RWPE2 (cell line): Measurements from ENCODE around the gene LMBR1.

Experiments used
- ATAC-seq: fragments of 200-7000 bp; cut with Tn5 transposase; 3 replicates; pipeline ENCODE4 v1.9.1; 2021; ENCODE audit warnings: low read depth
- DNase-seq: peaks from one replicate; pipeline ENCODE4 v3.0.0-alpha.2; 2020; ENCODE audit warnings: low spot score
- H3K27ac ChIP-seq: fragments of 450-650 bp; 2 replicates; pipeline ENCODE4 v1.5.1; 2017; ENCODE audit warnings: mild to moderate bottlenecking; ENCODE audit not compliant: poor library complexity, severe bottlenecking
- H3K27me3 ChIP-seq: fragments of 250-450 bp; sonication (Bioruptor Pico); 2 replicates; pipeline ENCODE4 v1.5.1; 2021; ENCODE audit warnings: mild to moderate bottlenecking, moderate library complexity; ENCODE audit not compliant: insufficient read depth, poor library complexity, severe bottlenecking
- H3K36me3 ChIP-seq: fragments of 250-450 bp; sonication (Bioruptor Pico); 2 replicates; pipeline ENCODE4 v1.5.1; 2020; ENCODE audit warnings: low read depth, mild to moderate bottlenecking, moderate library complexity
- H3K4me1 ChIP-seq: fragments of 250-450 bp; sonication (Bioruptor Pico); 2 replicates; pipeline ENCODE4 v1.5.1; 2021; ENCODE audit warnings: mild to moderate bottlenecking, moderate library complexity; ENCODE audit not compliant: insufficient read depth, poor library complexity, severe bottlenecking
- H3K4me3 ChIP-seq: fragments of 250-450 bp; sonication (Bioruptor Pico); 2 replicates; pipeline ENCODE4 v1.5.1; 2021; ENCODE audit warnings: mild to moderate bottlenecking, moderate library complexity; ENCODE audit not compliant: severe bottlenecking
- H3K9me3 ChIP-seq: fragments of 250-450 bp; sonication (Bioruptor Pico); 2 replicates; pipeline ENCODE4 v1.5.1; 2021; ENCODE audit warnings: mild to moderate bottlenecking, moderate library complexity; ENCODE audit not compliant: severe bottlenecking
- TF ChIP-seq, protein P1 (sequence below): fragments of 450-650 bp; IDR thresholded peaks from one replicate; pipeline ENCODE4 v1.5.1; 2017; ENCODE audit warnings: mild to moderate bottlenecking, moderate library complexity; ENCODE audit not compliant: poor library complexity, severe bottlenecking

The LMBR1 gene

DNA sequence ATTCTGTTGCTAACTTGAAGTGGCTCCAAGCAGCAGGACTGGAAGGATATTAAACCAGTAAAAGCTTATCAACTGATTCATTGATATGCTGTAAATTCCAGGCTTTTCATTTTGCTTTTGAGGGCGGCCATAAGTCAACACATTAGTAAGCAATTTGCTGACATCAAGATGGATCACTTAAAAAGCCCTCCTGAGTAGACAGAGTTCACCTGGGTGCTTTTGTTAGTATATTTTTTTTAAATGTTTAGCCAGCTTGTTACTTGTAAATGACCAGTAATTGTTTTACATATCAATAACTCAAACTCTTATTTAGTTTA is 225.9 kb downstream of the LMBR1 start:
- Histone ChIP-seq H3K4me1 (no peaks in the 10 kb centered on the region), H3K36me3 (no peaks in the 10 kb centered on the region), H3K27me3 (no peaks in the 10 kb centered on the region), H3K4me3 (no peak overlapping the region), H3K27ac (no peak overlapping the region), H3K9me3 (no peaks in the 10 kb centered on the region)
- DNase-seq (no peak), ATAC-seq (no peak)
- TF ChIP-seq, protein P1, sequence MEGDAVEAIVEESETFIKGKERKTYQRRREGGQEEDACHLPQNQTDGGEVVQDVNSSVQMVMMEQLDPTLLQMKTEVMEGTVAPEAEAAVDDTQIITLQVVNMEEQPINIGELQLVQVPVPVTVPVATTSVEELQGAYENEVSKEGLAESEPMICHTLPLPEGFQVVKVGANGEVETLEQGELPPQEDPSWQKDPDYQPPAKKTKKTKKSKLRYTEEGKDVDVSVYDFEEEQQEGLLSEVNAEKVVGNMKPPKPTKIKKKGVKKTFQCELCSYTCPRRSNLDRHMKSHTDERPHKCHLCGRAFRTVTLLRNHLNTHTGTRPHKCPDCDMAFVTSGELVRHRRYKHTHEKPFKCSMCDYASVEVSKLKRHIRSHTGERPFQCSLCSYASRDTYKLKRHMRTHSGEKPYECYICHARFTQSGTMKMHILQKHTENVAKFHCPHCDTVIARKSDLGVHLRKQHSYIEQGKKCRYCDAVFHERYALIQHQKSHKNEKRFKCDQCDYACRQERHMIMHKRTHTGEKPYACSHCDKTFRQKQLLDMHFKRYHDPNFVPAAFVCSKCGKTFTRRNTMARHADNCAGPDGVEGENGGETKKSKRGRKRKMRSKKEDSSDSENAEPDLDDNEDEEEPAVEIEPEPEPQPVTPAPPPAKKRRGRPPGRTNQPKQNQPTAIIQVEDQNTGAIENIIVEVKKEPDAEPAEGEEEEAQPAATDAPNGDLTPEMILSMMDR: no peak

DNA sequence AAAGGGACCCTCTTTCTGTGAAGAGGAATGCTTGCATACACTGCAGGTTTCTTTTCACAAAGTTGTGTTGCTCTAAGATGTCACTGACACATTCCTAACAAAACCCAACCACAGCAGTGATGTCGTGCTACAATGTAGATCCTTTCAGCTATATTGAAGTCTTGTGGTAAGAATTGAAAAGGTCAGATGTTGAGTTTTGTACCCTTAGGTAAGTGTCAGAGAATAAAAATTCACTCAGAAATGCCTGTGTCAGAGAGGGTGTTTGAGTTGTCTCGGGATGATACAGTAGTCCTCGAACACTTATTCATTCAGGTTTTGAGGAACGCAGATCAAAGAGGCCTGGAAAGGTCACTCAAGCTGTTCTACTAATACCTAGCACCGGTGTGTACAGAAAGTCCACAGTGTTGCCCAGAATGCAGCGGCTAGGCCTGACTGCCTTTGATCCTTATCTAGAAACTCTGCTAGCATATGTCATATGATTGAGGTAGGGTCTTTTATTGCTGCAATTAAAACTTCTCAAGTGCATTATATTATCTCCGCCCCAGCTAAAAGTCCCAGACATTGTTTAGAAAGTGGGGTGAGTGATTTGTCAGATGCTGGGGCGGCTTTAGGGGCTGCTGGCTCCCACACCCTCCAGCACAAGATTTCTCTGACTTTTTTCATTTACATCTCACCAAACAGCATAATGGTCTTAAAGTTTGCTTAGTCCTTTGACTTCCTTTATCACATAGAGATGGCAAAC is 226.4 kb downstream of the LMBR1 start:
- Histone ChIP-seq H3K27ac (no peak overlapping the region), H3K36me3 (no peaks in the 10 kb centered on the region), H3K4me3 (no peak overlapping the region), H3K4me1 (no peaks in the 10 kb centered on the region), H3K27me3 (no peaks in the 10 kb centered on the region), H3K9me3 (no peaks in the 10 kb centered on the region)
- no peak for ATAC-seq
- DNase-seq: no peak
- TF ChIP-seq, protein P1: no peak

DNA sequence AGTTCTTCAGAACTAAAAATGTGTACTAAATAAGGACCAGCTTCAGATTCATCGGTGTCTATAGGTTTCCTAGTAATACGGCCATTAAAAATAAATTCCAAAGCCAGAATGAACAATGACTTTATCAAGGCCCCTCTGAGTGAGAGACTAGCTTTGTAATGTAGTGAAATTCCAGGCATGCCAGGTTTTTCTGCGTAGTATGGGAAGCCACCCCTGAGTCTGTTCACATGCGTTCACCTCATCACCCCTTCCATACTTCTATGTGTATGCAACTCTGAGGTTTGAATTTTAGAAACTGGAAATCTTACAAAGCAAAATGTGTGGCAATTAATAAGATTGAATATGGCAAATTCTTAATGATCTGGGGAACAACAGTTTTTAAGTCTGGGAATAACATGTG is 227.9 kb downstream of the LMBR1 start:
- TF ChIP-seq, protein P1: no peak
- no peak for DNase-seq

DNA sequence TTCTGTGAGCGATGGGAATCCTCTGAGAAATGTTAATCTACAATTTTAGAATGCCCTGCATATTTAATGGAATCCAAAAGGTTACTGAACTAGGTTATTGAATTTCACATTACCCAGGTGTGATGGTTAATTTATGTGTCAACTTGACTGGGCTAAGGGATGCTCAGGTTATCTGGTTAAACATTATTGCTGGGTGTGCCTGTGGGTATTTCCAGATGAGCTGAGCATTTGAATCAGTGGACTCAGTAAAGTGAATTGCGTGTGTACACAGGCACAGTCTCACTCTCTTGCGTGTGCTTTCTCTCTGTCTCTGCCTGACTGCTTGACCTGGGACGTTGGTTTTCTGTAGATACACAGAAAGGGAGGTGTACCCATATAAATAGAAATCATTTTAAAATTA is 230.7 kb downstream of the LMBR1 start:
- Histone ChIP-seq H3K4me3 (no peak overlapping the region), H3K36me3 (no peaks in the 10 kb centered on the region), H3K27ac (no peak overlapping the region), H3K27me3 (no peaks in the 10 kb centered on the region), H3K9me3 (no peaks in the 10 kb centered on the region), H3K4me1 (no peaks in the 10 kb centered on the region)
- ATAC-seq (no peak), DNase-seq (no peak)
- TF ChIP-seq, protein P1: no peak

More for the DNA sequence above, 227.9 kb downstream of the LMBR1 start:
- H3K27ac ChIP-seq: no peak overlapping the region
- no peaks in the 10 kb centered on the region for H3K36me3 ChIP-seq
- H3K9me3 ChIP-seq: no peaks in the 10 kb centered on the region
- no peak for ATAC-seq
- no peaks in the 10 kb centered on the region for H3K4me1 ChIP-seq
- H3K4me3 ChIP-seq: no peak overlapping the region
- no peaks in the 10 kb centered on the region for H3K27me3 ChIP-seq

DNA sequence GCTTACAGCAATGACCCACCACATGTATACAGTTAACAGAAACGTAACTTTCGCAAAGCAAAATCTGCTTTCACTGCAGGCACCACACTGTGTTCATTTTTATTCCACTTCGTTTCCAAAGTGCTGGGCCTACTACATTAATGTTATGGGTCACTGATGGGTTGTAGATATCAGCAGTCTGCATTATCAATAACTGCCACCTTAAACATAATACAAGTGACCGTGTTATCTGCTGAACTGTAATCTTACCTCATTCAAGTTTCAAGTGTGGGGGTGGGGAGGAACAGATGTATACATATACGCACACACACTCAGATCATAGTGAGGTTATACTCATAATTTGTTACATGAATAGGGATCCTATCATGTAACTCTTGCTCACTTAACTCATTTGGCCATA is 231.3 kb downstream of the LMBR1 start:
- Histone ChIP-seq H3K27ac (no peak overlapping the region), H3K4me3 (no peak overlapping the region), H3K9me3 (no peaks in the 10 kb centered on the region), H3K36me3 (no peaks in the 10 kb centered on the region), H3K27me3 (no peaks in the 10 kb centered on the region), H3K4me1 (no peaks in the 10 kb centered on the region)
- ATAC-seq (no peak), DNase-seq (no peak)
- TF ChIP-seq, protein P1: no peak
